RWPE1 (cell line): Measurements from ENCODE around the gene ADCY2.

ENCODE experiments used
- CTCF ChIA-PET: fragments of 350-600 bp; sonication (Branson Sonifier 250); formaldehyde crosslinking; extraction: SDS; loops from one replicate; lab custom pipeline; 2021; lab: Yijun Ruan, JAX
- POLR2A ChIA-PET: fragments of 400-600 bp; formaldehyde crosslinking; extraction: SDS; loops from one replicate; lab custom pipeline; 2020; ENCODE audit warnings: antibody characterized with exemption; ENCODE audit not compliant: low non-redundant PET; lab: Yijun Ruan, JAX
- DNase-seq: peaks from one replicate; pipeline ENCODE4 v3.0.0; 2012; ENCODE audit warnings: low spot score
- H3K27ac ChIP-seq: fragments of 450-650 bp; 2 replicates; pipeline ENCODE4 v1.5.1; 2017
- TF ChIP-seq, protein P1 (sequence below): fragments of 450-650 bp; conservative IDR thresholded peaks from 2 replicates; pipeline ENCODE4 v1.5.1; 2017; ENCODE audit warnings: low read depth, mild to moderate bottlenecking

Gene ADCY2

DNA sequence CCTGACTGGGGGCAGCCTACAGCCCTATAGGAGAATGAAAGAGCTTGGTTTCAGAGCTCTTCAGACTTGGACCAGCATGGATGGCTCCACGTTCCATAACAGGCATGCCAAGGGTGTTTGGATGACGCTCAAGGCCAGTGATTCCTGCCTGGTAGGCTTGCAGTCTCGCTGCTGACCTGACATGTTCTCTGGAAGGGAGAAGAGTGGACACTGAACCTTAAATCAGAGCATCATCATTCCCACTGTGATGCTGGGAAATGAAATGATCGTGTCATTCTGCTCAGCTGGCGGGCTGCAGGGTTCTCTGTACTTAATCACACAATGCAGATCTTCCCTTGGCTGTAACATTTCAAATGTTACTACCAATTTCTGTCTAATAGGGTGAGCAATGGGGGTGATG, 398.0 kb downstream of the ADCY2 start:
- ChIA-PET POLR2A (no interaction called here), CTCF (no interaction called here)
- no peak overlapping the region for H3K27ac ChIP-seq
- TF ChIP-seq, protein P1, sequence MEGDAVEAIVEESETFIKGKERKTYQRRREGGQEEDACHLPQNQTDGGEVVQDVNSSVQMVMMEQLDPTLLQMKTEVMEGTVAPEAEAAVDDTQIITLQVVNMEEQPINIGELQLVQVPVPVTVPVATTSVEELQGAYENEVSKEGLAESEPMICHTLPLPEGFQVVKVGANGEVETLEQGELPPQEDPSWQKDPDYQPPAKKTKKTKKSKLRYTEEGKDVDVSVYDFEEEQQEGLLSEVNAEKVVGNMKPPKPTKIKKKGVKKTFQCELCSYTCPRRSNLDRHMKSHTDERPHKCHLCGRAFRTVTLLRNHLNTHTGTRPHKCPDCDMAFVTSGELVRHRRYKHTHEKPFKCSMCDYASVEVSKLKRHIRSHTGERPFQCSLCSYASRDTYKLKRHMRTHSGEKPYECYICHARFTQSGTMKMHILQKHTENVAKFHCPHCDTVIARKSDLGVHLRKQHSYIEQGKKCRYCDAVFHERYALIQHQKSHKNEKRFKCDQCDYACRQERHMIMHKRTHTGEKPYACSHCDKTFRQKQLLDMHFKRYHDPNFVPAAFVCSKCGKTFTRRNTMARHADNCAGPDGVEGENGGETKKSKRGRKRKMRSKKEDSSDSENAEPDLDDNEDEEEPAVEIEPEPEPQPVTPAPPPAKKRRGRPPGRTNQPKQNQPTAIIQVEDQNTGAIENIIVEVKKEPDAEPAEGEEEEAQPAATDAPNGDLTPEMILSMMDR = no peak
- DNase-seq = no peak

DNA sequence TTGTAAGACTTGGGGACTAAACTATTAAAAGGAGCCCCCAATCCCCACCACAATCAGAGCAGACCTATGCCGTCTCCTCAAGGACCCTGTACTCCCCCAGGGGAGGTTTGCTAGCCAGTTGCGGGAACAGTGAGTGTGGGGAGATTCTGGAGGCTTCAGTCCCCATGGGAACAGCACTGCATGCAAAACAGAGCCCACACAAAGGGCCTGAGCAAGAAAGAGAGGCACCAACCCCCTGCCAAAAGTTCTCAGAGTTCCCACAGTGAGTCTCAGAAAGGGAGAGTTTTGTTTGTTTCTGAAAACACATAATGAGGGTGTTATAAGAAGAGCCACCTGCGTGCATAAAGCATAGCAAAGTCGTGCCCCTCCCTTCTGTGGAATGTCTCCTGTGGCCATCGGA, 398.4 kb downstream of the ADCY2 start:
- POLR2A ChIA-PET = no interaction called here
- H3K27ac ChIP-seq = no peak overlapping the region
- no peak for DNase-seq
- CTCF ChIA-PET = no interaction called here
- TF ChIP-seq, protein P1 = no peak

DNA sequence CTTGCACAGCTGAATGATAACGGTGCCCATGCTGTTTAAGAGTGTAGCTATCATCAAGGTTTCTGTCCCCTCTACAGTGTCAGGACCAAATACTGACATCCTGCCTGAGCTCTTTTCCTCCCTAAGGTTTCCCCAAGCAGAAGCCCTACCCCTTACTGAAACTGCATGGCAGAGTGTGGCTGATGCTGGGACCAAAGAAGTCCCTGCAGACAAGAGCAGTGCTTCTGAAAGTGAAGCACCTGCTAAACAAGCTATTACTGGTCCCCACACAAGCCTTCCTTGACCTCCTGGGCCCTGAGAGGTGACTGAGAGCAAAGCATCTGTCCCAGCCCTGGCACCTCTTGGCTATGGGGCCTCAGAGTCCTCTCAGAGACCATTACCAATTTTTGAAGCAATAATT, 398.9 kb downstream of the ADCY2 start:
- TF ChIP-seq, protein P1 = no peak
- no peak for DNase-seq
- ChIA-PET CTCF (interaction anchor here (0.6 kb wide), 1 partner anchor 80 kb away, joined by 6 read pairs; no protein-coding TSS in a partner anchor), POLR2A (no interaction called here)
- no peak overlapping the region for H3K27ac ChIP-seq

DNA sequence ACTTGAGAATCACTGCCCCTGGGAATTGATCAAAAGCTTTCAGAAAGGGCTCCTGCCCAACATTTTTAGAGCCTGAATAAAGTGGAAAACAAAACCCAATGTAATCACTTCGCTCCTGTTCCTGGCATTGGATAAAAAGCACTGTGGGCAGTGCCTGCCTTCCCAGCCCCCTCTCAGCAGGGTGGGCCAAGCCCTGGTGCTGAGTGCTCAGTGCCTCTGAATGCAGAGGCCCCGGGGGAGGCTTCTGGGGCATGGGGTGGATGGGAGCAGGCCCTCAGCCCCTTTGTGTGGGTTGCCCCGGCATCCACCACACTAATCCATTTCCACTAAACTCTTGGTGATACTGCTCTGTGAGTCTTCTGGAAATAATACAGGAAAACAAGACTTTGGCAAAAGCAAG, 399.4 kb downstream of the ADCY2 start:
- ChIA-PET POLR2A (no interaction called here), CTCF (interaction anchor here (0.6 kb wide), 1 partner anchor 80 kb away, joined by 6 read pairs; no protein-coding TSS in a partner anchor)
- no peak for DNase-seq
- TF ChIP-seq, protein P1 = no peak
- H3K27ac ChIP-seq = no peak overlapping the region

- ChIA-PET POLR2A (no interaction called here), CTCF (no interaction called here)
- no peak overlapping the region for H3K27ac ChIP-seq
- no peak for DNase-seq
- TF ChIP-seq, protein P1 = no peak
These were observed 406.1 kb downstream of the ADCY2 start for GRCh38 chr5:7801891-7802614.

GRCh38 chr5:7802855-7803254, 406.9 kb downstream of the ADCY2 start:
- CTCF ChIA-PET = interaction anchor here (0.7 kb wide), 1 partner anchor 1247 kb away, joined by 3 read pairs; no protein-coding TSS in a partner anchor
- TF ChIP-seq, protein P1 = no peak

More at GRCh38 chr5:7802855-7803254, 406.9 kb downstream of the ADCY2 start:
- H3K27ac ChIP-seq = no peak overlapping the region
- POLR2A ChIA-PET = no interaction called here
- peak; percentile 10 for DNase-seq
